OCI-LY7 (cell line): ENCODE results near the gene IL26. TPM values are rescaled to one million over a fixed set of nuclear protein-coding genes. Genes with fewer than 3 reads are reported as not detected.

ENCODE experiments used
- BruUV-seq: library from RNA; stranded (reverse); fragments of 400-500 nt; replicated peaks from 2 replicates; lab custom pipeline; 2021; lab: Mats Ljungman, UMichigan
- CTCF ChIA-PET: fragments of 300-600 bp; sonication (Branson Sonifier 250); formaldehyde crosslinking; loops from one replicate; lab custom pipeline; 2022; ENCODE audit warnings: antibody characterized with exemption; ENCODE audit not compliant: unreplicated experiment; lab: Charles Lee
- POLR2A ChIA-PET: fragments of 300-600 bp; sonication (Branson Sonifier 250); formaldehyde crosslinking; loops from one replicate; lab custom pipeline; 2022; ENCODE audit warnings: antibody characterized with exemption; lab: Charles Lee
- DNase-seq: peaks from one replicate; pipeline ENCODE4 v3.0.0-alpha.2; 2015; ENCODE audit warnings: low spot score
- H2AFZ ChIP-seq: fragments of 200-600 bp; sonication (generic), shearing (Covaris generic); 2 replicates; pipeline ENCODE4 v1.6.1; 2014; ENCODE audit warnings: mild to moderate bottlenecking, antibody characterized with exemption, low read length, moderate library complexity
- H3K27ac ChIP-seq: fragments of 200-600 bp; sonication (generic); 2 replicates; pipeline ENCODE4 v1.5.1; 2014; ENCODE audit warnings: mixed run types, low read depth, mild to moderate bottlenecking, moderate library complexity, low read length, inconsistent platforms; ENCODE audit not compliant: poor library complexity, severe bottlenecking
- H3K36me3 ChIP-seq: fragments of 200-600 bp; sonication (generic); 2 replicates; pipeline ENCODE4 v1.6.1; 2014; ENCODE audit warnings: mild to moderate bottlenecking, antibody characterized with exemption, low read length, moderate library complexity, mixed read lengths; ENCODE audit not compliant: insufficient read depth
- H3K4me1 ChIP-seq: fragments of 200-600 bp; sonication (generic); 2 replicates; pipeline ENCODE4 v1.5.1; 2014; ENCODE audit warnings: mild to moderate bottlenecking, low read length; ENCODE audit not compliant: insufficient read depth, poor library complexity, severe bottlenecking
- H3K4me2 ChIP-seq: fragments of 200-600 bp; sonication (generic); 2 replicates; pipeline ENCODE4 v1.6.1; 2014; ENCODE audit warnings: mild to moderate bottlenecking, low read length
- H3K4me3 ChIP-seq: fragments of 200-600 bp; sonication (generic); 2 replicates; pipeline ENCODE4 v1.5.1; 2014; ENCODE audit warnings: mild to moderate bottlenecking, low read depth, low read length; ENCODE audit not compliant: poor library complexity, severe bottlenecking
- H3K79me2 ChIP-seq: fragments of 200-600 bp; sonication (generic); 2 replicates; pipeline ENCODE4 v1.6.1; 2016; ENCODE audit warnings: low read depth, mild to moderate bottlenecking, low read length, moderate library complexity, mixed read lengths; ENCODE audit not compliant: insufficient read depth
- H3K9me2 ChIP-seq: fragments of 200-600 bp; sonication (generic); 2 replicates; pipeline ENCODE4 v1.6.1; 2016; ENCODE audit warnings: mild to moderate bottlenecking, low read length, mixed read lengths; ENCODE audit not compliant: insufficient read depth
- H3K9me3 ChIP-seq: fragments of 200-600 bp; sonication (generic); 2 replicates; pipeline ENCODE4 v1.6.1; 2014; ENCODE audit warnings: mild to moderate bottlenecking, mixed run types, low read length, mixed read lengths
- H4K20me1 ChIP-seq: fragments of 200-600 bp; sonication (generic); 2 replicates; pipeline ENCODE4 v1.6.1; 2014; ENCODE audit warnings: mild to moderate bottlenecking, antibody characterized with exemption, low read length, moderate library complexity, mixed read lengths; ENCODE audit not compliant: insufficient read depth
- EZH2phosphoT487 ChIP-seq: fragments of 200-600 bp; sonication (generic); IDR thresholded peaks from 2 replicates; pipeline ENCODE4 v1.6.1; 2018; ENCODE audit warnings: low read depth, borderline replicate concordance, mild to moderate bottlenecking, mixed run types, antibody characterized with exemption, low read length, moderate library complexity, mixed read lengths
- intact Hi-C: fragments of 100-400 bp; cut with micrococcal nuclease; formaldehyde crosslinking; loops from one replicate; pipeline ENCODE4 v1.10.0; 2022; ENCODE audit not compliant: unreplicated experiment
- total RNA-seq, 2 experiments: library from RNA; depleted of rRNA in 1 of 2; stranded (reverse); fragments of >200 nt in 1 of 2; shearing (Covaris generic) in 1 of 2; gene quantifications; 2 replicates each; pipeline ENCODE4 v1.2.3, GENCODE V29; 2014 to 2022
- TF ChIP-seq, protein P1 (sequence below): fragments of 200-600 bp; sonication (generic); conservative IDR thresholded peaks from 2 replicates; pipeline ENCODE4 v1.5.1; 2014; ENCODE audit warnings: mild to moderate bottlenecking, antibody characterized with exemption, low read length, moderate library complexity, mixed read lengths

The IL26 gene
- total RNA-seq, 2 experiments from 2014 or later, result not detected

DNA sequence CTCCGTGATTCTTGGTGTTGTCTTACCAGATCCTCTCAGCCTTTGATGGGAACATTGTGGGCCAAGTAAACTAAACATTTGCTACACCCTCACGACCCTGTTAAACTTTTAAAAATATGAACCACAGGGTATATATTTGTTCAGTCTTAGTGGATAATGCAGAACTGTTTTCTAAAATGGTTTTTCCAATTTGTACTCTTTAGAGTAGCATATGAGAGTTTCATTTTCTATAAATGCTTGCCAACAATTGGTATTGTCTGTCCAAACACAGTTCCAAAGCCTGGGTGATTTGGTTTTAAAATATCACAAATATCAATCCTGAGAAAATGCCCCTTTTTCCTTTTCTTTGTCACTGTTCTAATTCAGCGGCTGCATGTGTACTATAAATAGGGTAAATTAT lies 34.5 kb upstream of the IL26 start:
- H3K9me3 ChIP-seq, result no peaks in the 10 kb centered on the region
- H3K4me3 ChIP-seq, result no peak overlapping the region
- H3K4me1 ChIP-seq, result no peaks in the 10 kb centered on the region
- H3K79me2 ChIP-seq, result no peaks in the 10 kb centered on the region
- no peaks in the 10 kb centered on the region for H3K36me3 ChIP-seq
- H4K20me1 ChIP-seq, result no peaks in the 10 kb centered on the region
- no peak for DNase-seq
- no peak overlapping the region for H2AFZ ChIP-seq
- intact Hi-C loops, result no loop called here
- no peaks in the 10 kb centered on the region for H3K9me2 ChIP-seq
- no TSS peak for BruUV-seq
- no peak overlapping the region for H3K4me2 ChIP-seq
- H3K27ac ChIP-seq, result no peak overlapping the region
- TF ChIP-seq, protein P1, sequence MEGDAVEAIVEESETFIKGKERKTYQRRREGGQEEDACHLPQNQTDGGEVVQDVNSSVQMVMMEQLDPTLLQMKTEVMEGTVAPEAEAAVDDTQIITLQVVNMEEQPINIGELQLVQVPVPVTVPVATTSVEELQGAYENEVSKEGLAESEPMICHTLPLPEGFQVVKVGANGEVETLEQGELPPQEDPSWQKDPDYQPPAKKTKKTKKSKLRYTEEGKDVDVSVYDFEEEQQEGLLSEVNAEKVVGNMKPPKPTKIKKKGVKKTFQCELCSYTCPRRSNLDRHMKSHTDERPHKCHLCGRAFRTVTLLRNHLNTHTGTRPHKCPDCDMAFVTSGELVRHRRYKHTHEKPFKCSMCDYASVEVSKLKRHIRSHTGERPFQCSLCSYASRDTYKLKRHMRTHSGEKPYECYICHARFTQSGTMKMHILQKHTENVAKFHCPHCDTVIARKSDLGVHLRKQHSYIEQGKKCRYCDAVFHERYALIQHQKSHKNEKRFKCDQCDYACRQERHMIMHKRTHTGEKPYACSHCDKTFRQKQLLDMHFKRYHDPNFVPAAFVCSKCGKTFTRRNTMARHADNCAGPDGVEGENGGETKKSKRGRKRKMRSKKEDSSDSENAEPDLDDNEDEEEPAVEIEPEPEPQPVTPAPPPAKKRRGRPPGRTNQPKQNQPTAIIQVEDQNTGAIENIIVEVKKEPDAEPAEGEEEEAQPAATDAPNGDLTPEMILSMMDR, result no peak
- no peak for TF ChIP-seq EZH2phosphoT487
- ChIA-PET CTCF (no interaction called here), POLR2A (no interaction called here)

DNA sequence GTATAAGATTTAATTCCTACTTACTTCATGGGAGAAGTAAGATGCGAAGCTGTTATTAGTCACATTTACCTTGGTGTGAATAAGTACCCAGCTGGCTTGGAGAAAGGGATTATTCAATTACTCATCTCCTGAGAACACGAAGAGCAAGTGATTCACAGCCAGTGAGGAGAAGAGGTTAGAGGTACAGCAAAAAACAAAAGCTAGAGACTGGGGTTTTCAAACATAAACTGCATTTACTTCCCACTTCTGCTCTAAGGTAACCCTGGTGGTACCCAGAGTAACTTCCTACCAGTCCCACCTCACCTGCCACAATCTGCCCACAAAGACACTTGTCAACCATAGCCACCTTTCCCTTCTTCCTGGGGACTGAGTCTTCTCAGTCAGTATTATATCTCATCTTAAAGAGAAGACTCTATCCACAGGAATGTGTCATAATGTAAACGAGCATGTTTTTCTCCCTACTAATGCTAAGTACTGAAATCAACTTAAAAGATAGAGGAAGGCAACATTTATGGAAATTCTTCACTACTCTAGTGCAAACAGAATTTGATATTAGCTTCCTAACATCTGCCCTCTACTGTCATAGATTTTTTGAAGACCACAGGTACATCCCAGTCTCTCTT lies 33.8 kb upstream of the IL26 start:
- DNase-seq, result no peak
- CTCF ChIA-PET, result no interaction called here
- Histone ChIP-seq H3K4me2 (no peak overlapping the region), H4K20me1 (no peaks in the 10 kb centered on the region), H3K9me2 (no peaks in the 10 kb centered on the region), H3K79me2 (no peaks in the 10 kb centered on the region), H2AFZ (no peak overlapping the region), H3K27ac (no peak overlapping the region), H3K9me3 (no peaks in the 10 kb centered on the region), H3K4me3 (no peak overlapping the region), H3K36me3 (no peaks in the 10 kb centered on the region), H3K4me1 (no peaks in the 10 kb centered on the region)
- no TSS peak for BruUV-seq
- TF ChIP-seq EZH2phosphoT487, result no peak
- TF ChIP-seq, protein P1, result no peak
- intact Hi-C loops, result no loop called here
- POLR2A ChIA-PET, result interaction anchor here (0.6 kb wide), 1 partner anchor 9 kb away, joined by 3 read pairs; no protein-coding TSS in a partner anchor

DNA sequence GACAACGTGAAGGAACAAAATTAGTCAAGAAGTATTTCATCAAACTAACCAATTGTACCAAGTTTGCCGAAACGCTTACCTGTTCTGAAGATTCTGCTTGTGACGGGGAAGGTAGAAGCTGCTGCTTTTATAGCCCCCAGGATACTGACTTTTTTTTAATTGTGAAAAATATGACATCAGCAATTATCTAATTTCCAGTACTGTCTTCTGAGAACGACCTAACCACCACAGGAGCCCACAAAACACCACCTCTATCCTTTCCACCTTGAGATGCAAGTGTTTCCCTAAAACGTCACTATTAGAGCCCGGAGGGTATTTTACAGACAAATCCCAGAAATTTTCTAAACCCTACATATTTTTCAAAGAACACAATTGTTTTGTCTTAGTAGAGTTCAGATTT lies 27.9 kb upstream of the IL26 start, which contains the start of gene IL22:
TSS of gene IL22 (minus strand) at position 101 of the 400 bp plus-strand sequence. CDS start 156 bp downstream, outside the sequence.
- Histone ChIP-seq H3K9me3 (no peaks in the 10 kb centered on the region), H3K79me2 (no peaks in the 10 kb centered on the region), H3K4me1 (no peaks in the 10 kb centered on the region), H3K36me3 (no peaks in the 10 kb centered on the region), H2AFZ (no peak within 1 kb of the TSS), H3K4me3 (no peak within 1 kb of the TSS), H4K20me1 (no peaks in the 10 kb centered on the region), H3K27ac (no peak within 1 kb of the TSS), H3K4me2 (no peak within 1 kb of the TSS), H3K9me2 (no peaks in the 10 kb centered on the region)
- no peak for DNase-seq
- ChIA-PET CTCF (no interaction called here), POLR2A (no interaction called here)
- TF ChIP-seq, protein P1, result no peak
- no peak for TF ChIP-seq EZH2phosphoT487
- intact Hi-C loops, result no loop called here
- no TSS peak for BruUV-seq
